Stimulated activated CD8-positive, alpha-beta memory T cell treated with anti-CD3 and anti-CD28 coated beads, Interleukin-4, amount 100 ng/mL, for 24 hours (primary cell): Measurements from ENCODE around the gene RAD51B.
A peak's percentile ranks its signal among the peaks of the same experiment; 100 is the strongest.

Experiments
- DNase-seq: peaks from one replicate; pipeline ENCODE4 v3.0.0-alpha.2; 2020; ENCODE audit warnings: low read depth

Gene RAD51B

GRCh38 chr14:67900231-67900630, 80.7 kb downstream of the RAD51B start:
- DNase-seq: no peak

DNA sequence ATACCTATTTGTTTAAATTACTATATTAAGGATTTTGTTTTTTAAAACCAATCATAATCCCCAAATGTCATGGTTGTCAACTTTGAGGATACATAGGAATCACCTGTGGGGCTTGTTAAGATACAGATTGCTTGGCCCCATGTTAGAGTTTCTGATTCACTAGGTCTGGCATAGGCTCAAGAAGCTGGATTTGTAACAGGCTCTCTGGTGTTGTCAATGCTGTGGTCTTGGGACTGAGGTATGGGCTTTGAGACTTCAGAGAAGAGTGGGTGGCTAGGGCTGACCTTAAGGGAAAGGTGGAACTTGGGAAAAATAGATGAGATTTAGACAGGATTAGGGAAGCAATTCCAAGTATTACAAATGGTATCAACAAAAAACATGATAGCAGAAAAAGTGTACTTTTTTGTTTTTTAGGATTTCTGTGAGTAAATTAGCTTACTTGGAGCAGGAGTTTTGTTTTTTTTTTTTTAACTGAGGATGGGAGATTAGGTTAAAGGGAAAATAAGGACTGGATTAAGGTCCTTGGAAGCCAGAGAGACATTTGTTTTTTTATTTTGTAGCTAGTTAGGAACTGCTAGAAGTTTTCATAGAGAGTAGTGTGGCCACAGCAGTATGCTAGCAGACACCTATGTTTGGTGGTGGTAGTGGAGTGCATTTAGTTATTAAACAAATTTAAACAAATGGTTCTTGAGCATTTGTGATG, 88.6 kb downstream of the RAD51B start:
- DNase-seq: no peak

- DNase-seq: no peak
These were observed 92.0 kb downstream of the RAD51B start for GRCh38 chr14:67911562-67911961.

DNA sequence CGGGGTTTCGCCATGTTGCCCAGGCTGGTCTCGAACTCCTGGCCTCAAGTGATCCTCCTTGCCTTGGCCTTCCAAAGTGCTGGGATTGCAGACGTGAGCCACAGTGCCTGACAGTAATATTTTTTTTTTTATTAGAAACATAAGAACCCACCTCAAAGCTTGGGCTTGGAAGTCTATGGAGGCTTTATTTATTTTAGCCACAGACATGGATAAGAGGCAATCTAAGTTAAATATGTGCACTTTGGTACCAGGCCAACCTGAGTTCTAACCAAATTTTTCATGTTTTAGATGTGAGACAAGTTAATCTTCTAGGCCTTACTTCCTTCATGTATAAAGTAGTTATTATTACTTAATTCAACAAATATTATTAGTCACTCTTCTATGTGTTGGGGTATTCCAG, 96.9 kb downstream of the RAD51B start:
- DNase-seq: no peak

- DNase-seq: no peak
These were observed 97.4 kb downstream of the RAD51B start for GRCh38 chr14:67917006-67917405.

DNA sequence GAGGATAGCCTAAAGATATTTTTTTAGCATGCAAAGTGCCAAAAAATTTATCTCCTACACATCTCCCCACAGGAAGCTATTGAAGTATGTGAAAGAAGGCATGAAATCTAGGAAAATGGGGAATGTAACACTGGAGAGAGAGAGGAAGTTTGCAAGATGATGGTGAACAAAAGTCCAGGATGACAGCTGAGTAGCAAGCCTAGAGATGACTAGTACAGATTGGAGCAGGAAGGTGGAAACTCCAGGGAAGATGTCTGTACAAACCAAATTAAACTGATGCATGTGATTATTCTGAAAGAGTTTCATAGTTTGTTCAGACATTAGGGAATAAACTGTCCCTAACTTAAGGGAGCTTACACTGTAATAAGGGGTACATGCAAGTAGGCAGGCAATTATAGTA, 99.3 kb downstream of the RAD51B start:
- DNase-seq: no peak

GRCh38 chr14:67919259-67920032, 99.9 kb downstream of the RAD51B start:
- no peak for DNase-seq

GRCh38 chr14:67926821-67927220, 107.2 kb downstream of the RAD51B start:
- DNase-seq: no peak

- no peak for DNase-seq
These were observed 107.7 kb downstream of the RAD51B start for GRCh38 chr14:67927244-67927643.

DNA sequence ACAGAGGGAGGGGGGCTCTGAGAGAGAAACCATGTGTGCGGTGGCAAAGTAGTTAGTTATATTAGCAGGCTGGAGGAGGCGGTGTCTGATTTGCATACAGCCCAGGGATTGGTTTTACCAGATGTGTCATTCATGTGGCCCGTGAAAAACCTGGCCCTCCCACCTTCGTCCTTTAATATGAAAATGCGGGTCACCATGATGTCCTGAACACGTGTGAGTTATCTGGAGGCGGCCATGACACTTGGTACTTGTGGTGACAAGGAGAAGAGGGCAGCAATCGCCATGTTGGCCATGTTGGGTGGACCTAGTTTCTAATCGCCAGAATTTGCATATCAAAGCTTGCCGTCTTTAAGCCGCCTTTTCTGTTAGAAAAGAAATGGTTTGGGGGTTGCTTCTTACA, 108.8 kb downstream of the RAD51B start:
- no peak for DNase-seq

- no peak for DNase-seq
These were observed 113.2 kb downstream of the RAD51B start for GRCh38 chr14:67932708-67933246.

- DNase-seq: no peak
These were observed 113.7 kb downstream of the RAD51B start for GRCh38 chr14:67933266-67933665.

DNA sequence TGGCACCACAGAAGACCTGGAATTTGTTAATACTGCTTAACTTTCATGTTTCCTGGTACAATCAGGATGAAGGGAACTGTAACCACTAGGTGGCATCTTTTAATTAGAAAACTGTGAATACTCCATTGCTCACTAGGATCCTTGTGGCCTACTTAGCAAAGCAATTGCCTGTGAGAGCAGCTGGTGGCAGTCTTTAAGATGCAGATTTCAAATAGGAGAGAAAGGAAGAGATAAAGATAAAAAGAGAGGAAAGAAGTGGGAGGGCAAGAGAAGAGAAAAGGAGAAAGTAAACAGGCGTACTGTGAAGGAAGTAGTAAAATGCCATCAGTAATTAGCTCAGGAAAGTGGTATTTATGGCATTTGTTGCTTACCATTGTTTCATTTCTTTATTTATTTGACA, 114.5 kb downstream of the RAD51B start:
- no peak for DNase-seq

DNA sequence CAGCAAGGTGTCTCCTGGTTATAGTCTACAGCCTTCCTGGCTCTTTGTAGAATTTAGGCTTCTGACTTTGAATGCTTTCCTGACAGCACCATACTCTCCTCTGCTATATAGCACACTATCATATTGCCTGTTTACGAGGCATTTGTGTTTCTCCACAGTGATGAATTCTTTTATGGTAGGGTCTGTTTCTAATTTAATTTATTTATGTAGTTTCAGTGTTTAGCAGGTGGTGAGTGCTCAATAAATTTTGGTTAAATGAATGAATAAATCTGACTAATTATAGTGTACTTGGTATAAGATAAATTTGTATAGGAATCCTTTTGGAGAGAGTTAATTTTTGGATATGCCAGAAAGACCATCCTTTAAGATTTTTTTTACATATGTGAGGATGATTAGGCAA, 115.3 kb downstream of the RAD51B start:
- no peak for DNase-seq

DNA sequence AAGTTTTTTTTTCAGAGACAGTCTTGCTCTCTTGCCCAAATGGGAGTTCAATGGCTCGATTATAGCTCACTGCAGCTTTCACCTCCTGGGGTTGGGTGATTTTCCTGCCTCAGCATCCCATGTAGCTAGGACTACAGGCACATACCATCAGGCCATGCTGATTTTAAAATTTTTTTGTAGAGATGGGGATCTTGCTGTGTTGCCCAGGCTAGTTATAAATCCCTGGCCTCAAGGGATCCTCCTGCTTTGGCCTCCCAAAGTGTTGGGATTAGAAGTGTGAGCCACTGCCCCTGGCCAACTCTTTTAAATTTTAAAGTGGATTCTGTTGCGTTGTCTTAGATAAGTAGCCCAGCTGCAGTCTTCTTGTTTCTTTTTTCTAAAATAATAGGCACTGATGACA, 115.8 kb downstream of the RAD51B start:
- DNase-seq: no peak

GRCh38 chr14:67938071-67938470, 118.5 kb downstream of the RAD51B start:
- no peak for DNase-seq

- DNase-seq: no peak
These were observed 121.2 kb downstream of the RAD51B start for GRCh38 chr14:67940486-67941455.

- DNase-seq: no peak
These were observed 122.0 kb downstream of the RAD51B start for GRCh38 chr14:67941456-67942018.

DNA sequence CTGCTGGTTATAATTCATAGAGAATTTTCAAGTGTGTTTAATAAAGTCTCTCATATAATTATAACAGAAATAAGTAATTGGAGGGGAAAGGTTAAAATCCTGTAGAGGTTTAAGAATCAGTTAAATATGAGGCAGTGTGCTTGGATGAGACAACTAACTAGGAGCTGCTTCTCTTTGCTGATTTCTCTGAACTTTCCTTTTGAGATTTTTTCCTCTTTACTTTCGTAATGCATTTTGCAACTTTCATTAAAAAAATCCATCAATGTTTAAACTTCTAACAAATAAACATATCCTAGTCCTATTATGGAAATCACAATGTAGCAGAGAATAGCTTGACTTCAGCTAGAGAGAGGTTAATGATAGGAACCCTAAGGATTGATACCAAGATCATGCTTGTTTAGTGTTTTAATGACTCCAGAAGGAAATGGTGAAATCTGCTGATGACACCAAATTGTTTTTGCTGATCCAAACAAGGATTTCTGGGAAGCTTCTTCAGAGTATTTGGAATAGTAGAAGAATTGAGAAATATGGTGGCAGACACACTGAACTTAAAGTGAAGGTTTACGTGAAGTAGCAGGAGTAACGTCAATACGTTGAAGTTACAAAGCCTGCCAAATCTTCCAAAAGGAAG, 122.6 kb downstream of the RAD51B start:
- no peak for DNase-seq

- DNase-seq: peak; percentile 7
These were observed 124.4 kb downstream of the RAD51B start for GRCh38 chr14:67943947-67944346.

DNA sequence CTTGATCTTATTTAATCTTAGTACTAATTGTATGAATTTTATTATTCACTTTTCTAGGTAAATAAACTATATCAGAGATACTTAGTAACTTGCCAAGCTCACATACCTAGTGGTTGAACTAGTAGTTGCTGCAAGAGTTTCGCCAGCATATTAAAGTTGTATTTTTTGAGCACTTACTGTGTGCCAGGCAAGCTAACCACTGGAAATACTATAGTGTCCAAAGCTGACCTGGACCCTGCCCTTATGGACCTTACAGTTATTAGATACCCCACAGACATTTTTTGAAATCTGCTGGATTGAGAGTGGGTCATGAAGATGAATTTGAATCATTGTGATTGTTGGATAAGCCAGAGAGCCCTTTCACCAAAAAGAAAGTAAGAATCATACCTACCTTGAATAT, 125.0 kb downstream of the RAD51B start:
- DNase-seq: no peak
